GM12878 (cell line): ENCODE data around the gene SMIM10.

Experiments
- CHD2 ChIP-seq: IDR thresholded peaks from 2 replicates; pipeline ENCODE4 v1.6.1; 2011; ENCODE audit warnings: low read depth, low read length, improper control_type of control experiment, borderline replicate concordance
- HDAC2 ChIP-seq: fragments of 200-600 bp; sonication (generic); IDR thresholded peaks from 2 replicates; pipeline ENCODE4 v1.6.1; 2017
- MAX ChIP-seq: IDR thresholded peaks from 2 replicates; pipeline ENCODE4 v1.6.1; 2012; ENCODE audit warnings: low read depth, low read length, improper control_type of control experiment
- RBBP5 ChIP-seq: fragments of 200-600 bp; sonication (generic); conservative IDR thresholded peaks from 2 replicates; pipeline ENCODE4 v1.6.1; 2016
- RFX5 ChIP-seq: IDR thresholded peaks from 2 replicates; pipeline ENCODE4 v1.6.1; 2011; ENCODE audit warnings: low read depth, low read length, improper control_type of control experiment
- SIN3A ChIP-seq: IDR thresholded peaks from 2 replicates; pipeline ENCODE4 v1.6.1; 2012; ENCODE audit warnings: low read depth, low read length, improper control_type of control experiment

DNA sequence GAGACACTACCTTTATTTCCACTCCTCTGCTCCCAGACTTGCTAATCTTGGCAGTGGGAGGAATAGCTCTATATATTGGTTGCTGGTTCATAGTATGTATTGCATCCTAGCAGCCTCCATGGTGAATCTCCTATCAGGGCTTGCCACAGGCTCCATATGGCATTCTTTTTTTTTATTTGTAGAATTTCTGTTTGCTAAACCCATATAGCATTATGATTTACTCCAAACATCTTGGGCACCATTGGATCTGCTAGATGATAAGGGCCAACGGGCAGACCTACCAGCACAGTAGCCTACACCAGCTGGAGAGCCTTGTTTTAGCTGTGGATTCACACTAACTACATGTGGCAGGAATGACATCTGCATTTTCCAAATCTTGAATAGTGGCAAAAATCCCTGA lies 6.9 kb downstream of the SMIM10 start:
- no peak for TF ChIP-seq HDAC2
- TF ChIP-seq SIN3A: no peak
- no peak for TF ChIP-seq CHD2
- no peak for TF ChIP-seq RBBP5
- no peak for TF ChIP-seq RFX5
- no peak for TF ChIP-seq MAX
